Left lobe of liver (tissue), 2 donors: ENCODE data around the gene GPR146. TPM values are rescaled to one million over a fixed set of nuclear protein-coding genes. Genes with fewer than 3 reads are reported as not detected.
A peak's percentile ranks its signal among the peaks of the same experiment; 100 is the strongest.
"Not testable (repeated sequence)": the region's sequence is repeated elsewhere in the genome, so short reads cannot be mapped to it uniquely, and the experiment has no call there.

ENCODE experiments used
- ATAC-seq: fragments of 200-7000 bp; cut with Tn5 transposase; one replicate; pipeline ENCODE4 v1.9.1; 2020; ENCODE audit warnings: mild to moderate bottlenecking, moderate library complexity
- DNase-seq: peaks from one replicate; pipeline ENCODE4 v3.0.0-alpha.2; 2020; ENCODE audit warnings: low spot score
- total RNA-seq: library from RNA; stranded (reverse); gene quantifications from one replicate; pipeline ENCODE4 v1.2.1, GENCODE V29; 2021
- donor health status: DM: no; HTN: no; CAD: no; lungs with moderate emphysema.
- donor health status: DM: no; HTN: yes; CAD: no.

GPR146 gene
- 28.1 TPM for total RNA-seq

GRCh38 chr7:1044189-1045068 is at the start of gene GPR146:
Gene GPR146 (plus strand): TSS chr7:1044546. CDS start chr7:1057516, 12,970 bp downstream.
- DNase-seq = peak; percentile 99
- ATAC-seq = peak; percentile 78

GRCh38 chr7:994592-995308 is 49.6 kb upstream of the GPR146 start:
- no peak for DNase-seq

DNA sequence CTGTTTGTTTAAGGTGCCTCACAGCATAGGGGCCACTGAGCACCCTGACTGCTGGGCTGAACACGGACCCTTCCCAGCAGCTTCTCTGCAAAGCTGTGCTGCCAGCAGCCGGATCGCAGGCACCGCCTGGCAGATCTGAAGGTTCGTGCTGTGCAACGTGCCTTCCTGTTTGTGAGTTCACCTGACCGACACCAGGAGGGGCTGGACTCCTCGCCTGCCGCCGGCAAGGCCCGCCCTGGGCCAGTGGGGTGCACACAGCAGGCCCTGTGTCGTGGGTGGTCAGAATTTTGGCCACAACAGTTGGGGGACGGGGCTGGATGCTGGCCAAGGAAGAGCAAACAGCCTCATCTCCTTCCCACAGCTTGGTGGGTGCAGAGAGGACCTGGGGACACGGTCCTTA is 48.8 kb upstream of the GPR146 start:
- no peak for DNase-seq

More at GRCh38 chr7:994592-995308, 49.6 kb upstream of the GPR146 start:
- ATAC-seq = no peak

GRCh38 chr7:996079-996872 is 48.1 kb upstream of the GPR146 start:
- no peak for ATAC-seq

More for the DNA sequence above, 48.8 kb upstream of the GPR146 start:
- ATAC-seq = no peak

GRCh38 chr7:997404-998395 is 46.6 kb upstream of the GPR146 start:
- ATAC-seq (no peak), DNase-seq (no peak)

More at GRCh38 chr7:996079-996872, 48.1 kb upstream of the GPR146 start:
- no peak for DNase-seq

DNA sequence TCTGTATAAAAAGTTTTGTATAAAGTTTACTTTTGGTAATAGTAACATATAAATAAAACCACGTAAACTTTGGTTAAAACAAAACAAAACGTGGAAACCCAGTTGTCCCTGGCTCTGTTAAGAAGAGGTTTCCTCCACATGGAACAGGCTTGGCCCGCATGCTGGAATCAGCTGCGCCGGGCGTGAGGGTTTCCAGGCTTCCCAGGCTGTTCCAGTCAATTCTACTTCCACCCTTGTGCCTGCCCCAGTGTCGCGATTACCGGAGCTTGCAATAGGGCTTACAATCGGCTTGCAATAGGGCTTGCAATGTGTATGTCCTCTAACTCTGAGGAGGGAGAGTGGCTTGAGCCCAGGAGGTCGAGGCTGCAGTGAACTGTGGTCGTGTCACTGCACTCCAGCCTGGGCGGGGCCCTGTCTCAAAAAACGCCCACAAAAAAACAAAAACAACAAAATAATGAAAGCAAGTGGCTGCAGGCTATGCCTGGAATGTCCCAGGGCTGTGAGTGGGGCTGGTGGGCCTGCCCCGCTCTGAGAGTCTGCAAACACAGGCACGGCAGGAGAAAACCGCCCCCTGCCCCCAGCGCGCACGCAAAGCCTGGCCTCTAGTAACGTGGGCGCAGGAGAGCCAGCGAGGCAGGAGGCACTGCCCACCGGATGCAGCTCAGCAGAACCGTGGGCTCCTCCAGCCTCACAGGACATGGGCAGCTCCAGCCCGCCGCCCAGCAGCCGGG is 45.0 kb upstream of the GPR146 start:
- ATAC-seq (no peak), DNase-seq (no peak)

- no peak for DNase-seq
- ATAC-seq = no peak
Observed at GRCh38 chr7:999941-1000935, 44.1 kb upstream of the GPR146 start.

DNA sequence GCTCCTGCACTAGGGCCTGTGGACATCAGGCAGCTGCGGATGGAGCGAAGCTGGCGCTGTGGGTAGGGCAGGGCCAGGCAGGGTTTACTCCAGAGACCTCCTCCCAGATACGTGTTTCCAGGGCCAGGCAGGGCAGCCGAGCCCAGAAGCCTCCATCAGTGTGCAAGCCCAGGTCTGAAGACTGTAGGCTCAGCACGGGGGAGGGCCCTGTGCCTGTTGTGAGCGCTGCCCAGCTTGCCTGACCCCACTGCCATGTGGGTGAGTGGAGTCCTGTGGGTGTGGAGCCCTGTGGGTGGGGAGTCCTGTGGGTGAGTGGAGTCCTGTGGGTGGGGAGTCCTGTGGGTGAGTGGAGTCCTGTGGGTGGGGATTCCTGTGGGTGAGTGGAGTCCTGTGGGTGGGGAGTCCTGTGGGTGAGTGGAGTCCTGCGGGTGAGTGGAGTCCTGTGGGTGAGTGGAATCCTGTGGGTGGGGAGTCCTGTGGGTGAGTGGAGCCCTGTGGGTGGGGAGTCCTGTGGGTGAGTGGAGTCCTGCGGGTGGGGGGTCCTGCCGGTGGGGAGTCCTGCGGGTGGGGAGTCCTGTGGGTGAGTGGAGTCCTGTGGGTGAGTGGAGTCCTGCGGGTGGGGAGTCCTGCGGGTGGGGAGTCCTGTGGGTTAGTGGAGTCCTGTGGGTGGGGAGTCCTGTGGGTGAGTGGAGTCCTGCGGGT is 43.1 kb upstream of the GPR146 start:
- DNase-seq, ATAC-seq: not testable (repeated sequence)

GRCh38 chr7:1002026-1002425 is 42.3 kb upstream of the GPR146 start:
- not testable (repeated sequence) for DNase-seq, ATAC-seq

DNA sequence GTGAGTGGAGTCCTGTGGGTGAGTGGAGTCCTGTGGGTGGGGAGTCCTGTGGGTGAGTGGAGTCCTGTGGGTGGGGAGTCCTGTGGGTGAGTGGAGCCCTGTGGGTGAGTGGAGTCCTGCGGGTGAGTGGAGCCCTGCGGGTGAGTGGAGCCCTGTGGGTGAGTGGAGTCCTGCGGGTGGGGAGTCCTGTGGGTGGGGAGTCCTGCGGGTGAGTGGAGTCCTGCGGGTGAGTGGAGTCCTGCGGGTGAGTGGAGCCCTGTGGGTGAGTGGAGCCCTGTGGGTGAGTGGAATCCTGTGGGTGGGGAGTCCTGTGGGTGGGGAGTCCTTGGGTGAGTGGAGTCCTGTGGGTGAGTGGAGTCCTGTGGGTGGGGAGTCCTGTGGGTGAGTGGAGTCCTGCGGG is 41.9 kb upstream of the GPR146 start:
- not testable (repeated sequence) for DNase-seq, ATAC-seq

DNA sequence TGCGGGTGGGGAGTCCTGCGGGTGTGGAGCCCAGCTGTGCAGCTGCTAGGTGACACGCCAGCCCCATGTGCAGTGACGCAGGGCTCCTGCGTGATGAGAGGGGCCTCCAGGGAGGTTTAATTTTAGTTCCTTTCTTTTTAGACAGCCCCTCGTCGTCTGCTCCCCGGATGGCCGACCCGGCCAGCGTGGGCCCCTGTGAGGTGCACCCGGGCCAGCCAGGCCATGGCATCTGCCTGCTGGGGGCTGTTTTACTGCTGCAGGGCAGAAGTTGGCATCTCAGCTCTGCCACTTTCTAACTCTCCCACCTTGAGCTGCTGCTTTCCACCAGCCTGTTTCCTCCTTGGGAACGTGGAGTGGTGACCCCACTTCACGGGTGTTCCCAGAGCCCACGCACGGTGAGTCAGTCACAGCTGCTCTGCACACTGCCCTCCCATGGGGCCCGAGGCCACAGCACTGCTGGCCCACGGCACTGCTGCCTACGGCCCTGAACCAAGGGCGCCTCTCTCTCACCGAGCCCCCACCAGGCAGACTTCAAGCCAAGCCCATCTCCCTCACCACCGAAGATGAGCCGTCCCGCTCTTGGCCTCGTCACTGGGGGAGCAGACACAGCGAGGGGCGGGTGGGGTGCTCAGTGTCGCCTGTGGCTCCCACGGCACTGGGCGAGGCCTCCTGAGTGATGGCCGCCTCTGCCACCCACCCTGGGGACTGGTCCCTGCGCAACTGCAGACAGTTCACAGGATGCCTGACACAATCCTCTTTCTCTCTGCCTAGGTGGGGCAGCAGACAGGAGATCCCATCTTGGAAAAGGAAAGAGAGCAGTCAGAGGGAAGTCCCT is 40.1 kb upstream of the GPR146 start:
- no peak for ATAC-seq
- no peak for DNase-seq

- no peak for ATAC-seq
- DNase-seq = no peak
Observed at GRCh38 chr7:1005303-1005702, 39.0 kb upstream of the GPR146 start.

DNA sequence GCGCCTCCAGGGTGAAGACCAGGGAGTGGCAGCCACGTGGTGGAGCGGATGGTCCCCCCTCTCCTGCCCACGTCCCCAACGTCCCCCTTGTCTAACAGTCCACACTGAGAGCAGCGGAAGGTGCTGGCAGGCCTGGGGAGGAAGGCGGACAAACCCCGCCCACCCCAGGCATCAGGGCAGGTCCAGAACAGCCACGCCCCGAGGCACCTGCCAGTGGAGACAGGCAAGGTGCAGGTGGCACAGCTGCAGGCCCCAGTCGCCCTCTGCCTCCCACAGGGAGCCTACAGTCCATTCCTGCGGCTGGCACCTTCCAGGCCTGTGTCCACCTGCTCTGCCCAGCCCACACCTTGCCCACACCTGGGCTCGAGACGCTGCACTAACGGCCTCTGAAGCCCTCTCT is 36.4 kb upstream of the GPR146 start:
- DNase-seq = no peak
- no peak for ATAC-seq

DNA sequence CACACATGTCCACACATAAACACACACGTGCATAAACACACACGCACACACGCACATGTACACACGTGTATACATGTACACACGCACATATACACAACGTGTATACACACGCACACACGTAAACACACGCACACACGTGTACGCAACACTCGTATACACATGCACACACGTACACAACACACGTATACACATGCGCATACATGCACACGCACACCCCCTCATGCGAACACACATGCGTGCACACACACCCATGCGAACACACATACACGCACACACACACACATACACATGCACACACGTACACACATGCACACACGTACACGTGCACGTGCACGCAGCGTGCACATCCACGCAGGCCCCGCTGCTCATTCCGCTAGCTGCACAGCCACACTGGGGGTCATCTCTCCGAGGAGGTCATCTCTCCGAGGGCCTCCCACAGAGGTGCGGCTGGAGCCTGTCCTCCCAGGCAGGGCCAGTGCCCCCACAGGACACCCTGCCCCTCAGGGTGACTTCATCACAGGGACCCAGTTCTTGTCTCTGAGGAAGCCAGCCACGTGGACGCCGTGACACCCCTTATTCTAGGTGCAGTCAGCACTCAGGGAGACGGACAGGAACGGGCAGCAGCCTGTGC is 35.5 kb upstream of the GPR146 start:
- ATAC-seq (no peak), DNase-seq (no peak)

GRCh38 chr7:1009747-1010146 is 34.6 kb upstream of the GPR146 start:
- DNase-seq (no peak), ATAC-seq (no peak)

GRCh38 chr7:1010226-1010625 is 34.1 kb upstream of the GPR146 start:
- ATAC-seq (no peak), DNase-seq (no peak)
